ENCODE results near the gene DNAH3. TPM values are rescaled to one million over a fixed set of nuclear protein-coding genes. Genes with fewer than 3 reads are reported as not detected.

The DNAH3 gene
- total RNA-seq, 4 donors from 2014 or later: 0.66 TPM; not detected in 3

DNA sequence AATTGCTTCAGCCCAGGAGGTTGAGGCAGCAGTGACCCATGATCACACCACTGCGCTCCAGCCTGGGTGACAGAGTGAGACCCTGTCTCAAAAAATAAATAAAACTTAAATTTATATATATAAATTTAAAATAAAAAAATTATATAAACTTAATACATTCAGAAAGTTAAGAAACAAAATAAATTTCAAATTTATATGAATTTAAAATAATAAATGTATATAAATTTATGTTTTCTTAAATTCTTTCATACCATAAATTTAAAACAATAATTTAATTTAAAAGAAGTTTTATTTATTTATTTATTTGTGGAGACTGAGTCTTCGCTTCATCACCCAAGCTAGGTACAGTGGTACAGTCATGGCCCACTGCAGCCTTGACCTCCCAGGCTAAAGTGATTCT is 229.8 kb downstream of the DNAH3 start:
- TF ChIP-seq, protein P1, sequence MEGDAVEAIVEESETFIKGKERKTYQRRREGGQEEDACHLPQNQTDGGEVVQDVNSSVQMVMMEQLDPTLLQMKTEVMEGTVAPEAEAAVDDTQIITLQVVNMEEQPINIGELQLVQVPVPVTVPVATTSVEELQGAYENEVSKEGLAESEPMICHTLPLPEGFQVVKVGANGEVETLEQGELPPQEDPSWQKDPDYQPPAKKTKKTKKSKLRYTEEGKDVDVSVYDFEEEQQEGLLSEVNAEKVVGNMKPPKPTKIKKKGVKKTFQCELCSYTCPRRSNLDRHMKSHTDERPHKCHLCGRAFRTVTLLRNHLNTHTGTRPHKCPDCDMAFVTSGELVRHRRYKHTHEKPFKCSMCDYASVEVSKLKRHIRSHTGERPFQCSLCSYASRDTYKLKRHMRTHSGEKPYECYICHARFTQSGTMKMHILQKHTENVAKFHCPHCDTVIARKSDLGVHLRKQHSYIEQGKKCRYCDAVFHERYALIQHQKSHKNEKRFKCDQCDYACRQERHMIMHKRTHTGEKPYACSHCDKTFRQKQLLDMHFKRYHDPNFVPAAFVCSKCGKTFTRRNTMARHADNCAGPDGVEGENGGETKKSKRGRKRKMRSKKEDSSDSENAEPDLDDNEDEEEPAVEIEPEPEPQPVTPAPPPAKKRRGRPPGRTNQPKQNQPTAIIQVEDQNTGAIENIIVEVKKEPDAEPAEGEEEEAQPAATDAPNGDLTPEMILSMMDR (IDR thresholded peaks at IDR 0.05; ENCODE audit: low read depth): no peak

DNA sequence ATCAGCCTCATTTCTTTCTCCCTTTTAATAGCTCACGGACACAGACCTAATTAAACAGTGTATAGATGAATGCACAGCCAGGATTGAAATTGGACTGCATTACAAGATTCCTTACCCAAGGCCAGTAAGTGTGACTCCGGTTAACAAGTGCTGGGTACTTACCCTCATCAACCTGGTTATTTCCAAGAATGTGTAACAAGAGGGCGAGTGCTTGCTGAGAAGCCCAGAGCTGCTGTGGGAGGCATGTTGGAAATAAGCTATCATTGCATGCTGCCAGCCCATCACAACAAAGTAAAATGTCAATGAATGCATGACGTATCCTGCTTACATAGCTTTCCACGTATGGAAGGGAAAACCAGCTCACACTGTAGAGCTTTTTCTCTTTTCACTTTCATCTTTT is 230.6 kb downstream of the DNAH3 start:
- TF ChIP-seq, protein P1 (IDR thresholded peaks at IDR 0.05; ENCODE audit: low read depth): no peak

DNA sequence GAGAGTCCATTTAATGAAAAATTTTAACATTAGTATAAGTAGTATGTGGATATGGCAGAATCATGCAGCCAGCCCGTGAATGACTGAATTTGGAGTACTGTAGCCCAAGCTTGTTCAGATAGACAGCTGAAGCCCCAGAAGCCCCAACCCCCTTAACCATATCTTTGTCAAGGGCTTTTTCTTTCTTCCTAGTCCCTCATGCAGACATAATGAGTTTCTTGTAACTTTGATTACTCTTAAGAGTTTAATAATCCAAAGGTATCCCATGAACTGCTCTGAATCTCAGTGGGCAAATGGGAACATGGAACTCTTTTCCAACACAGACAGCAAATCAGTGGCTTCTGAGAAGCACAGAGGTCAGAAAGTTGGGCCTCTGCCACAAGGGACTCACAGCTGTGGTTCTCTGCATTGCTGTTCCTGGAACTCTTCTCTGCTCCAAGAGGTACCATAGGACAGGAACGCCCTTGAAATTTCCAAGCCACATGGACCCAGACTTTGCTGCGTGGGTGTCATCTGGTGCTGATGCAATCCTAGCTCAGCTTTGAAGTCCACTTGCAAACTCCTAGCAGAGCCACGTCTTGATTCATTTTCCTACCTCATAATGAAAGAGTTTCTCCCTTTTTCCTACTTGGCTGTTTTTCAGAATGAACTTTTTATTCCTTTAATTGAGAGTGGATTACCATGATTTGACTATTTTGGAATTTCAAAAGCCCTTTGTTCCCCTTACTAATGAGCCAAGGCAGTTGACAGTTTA is 232.0 kb downstream of the DNAH3 start:
- TF ChIP-seq, protein P1 (IDR thresholded peaks at IDR 0.05; ENCODE audit: low read depth): no peak

DNA sequence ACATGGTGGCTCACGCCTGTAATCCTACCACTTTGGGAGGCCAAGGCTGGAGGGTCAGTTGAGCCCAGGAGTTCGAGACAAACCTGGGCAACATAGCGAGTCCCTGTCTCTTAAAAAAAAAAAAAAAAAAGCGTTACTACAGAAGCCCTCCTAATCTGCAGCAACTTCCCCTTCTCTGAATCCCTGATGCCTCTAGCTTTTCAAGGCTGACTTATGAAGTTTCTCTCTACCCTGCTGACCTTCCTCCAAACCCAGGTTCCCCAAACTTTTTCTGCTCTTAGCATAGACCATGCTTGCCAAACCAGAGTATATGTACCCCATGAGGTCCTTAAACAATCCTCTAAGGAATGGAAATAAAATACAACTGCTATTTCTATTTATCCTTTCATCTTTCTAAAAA is 233.7 kb downstream of the DNAH3 start:
- TF ChIP-seq, protein P1 (IDR thresholded peaks at IDR 0.05; ENCODE audit: low read depth): no peak

DNA sequence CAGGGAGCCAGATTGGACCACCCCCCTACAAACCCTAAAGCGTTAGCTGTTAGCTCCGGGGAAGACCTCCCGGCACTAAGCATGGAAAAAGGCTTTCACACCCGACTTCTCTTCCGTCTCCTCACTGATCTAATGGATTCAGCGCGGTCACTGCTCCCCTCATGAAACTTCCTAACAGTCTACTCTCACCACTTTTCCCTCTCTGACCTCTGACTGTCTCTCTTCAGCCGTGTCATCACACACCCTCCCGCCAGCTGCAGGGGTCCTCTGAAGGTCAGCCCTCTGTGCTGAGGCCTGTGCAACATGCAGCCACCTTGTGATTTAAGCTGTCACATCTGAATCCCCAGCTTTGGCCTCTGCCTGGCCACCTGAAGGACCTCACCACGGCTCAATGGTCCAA is 234.4 kb downstream of the DNAH3 start:
- TF ChIP-seq, protein P1 (IDR thresholded peaks at IDR 0.05; ENCODE audit: low read depth): no peak

DNA sequence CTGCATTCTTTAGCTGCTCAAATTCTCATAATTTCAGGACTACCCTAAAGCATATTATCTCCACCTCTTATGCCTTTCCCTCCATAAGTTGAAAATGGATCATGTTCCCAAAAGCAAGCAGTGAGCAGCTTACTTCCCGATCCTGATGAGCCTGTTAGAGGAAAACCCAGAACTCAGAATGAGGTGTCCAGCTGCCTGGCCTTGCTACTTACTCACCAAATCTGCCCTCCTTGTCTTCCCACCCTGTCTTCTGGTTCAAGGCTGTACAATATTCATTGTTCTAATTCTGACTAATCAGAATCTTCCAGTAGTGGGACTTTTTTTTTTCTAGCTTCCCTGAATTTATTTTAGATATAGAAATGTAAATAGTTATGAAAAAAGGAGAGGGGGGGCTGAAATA is 239.3 kb downstream of the DNAH3 start:
- TF ChIP-seq, protein P1 (IDR thresholded peaks at IDR 0.05; ENCODE audit: low read depth): no peak

DNA sequence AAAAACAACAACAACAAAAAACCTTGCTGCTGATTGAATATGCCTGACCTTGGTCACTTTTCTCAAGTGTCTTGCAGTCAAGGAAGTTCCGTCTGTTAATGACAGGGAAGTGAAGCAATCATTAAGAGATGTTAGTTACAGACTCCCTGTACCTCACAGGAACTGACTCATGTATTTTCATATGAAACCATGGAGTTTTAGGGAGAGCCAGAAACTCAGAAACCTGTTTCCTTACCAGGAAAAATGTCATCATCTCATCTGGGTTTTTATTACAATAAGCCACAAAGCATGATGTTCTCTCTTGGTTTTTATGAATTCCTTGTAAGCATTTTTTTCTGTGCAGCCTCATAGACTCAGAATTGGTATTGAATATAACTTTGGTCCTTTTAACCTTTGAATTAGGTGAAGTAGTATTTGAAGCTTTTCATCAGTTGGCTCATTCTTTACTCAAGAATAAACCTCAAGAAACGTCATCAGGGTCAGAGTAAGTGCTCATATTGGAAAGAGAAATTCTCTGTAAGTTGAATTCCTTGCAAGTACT is 239.8 kb downstream of the DNAH3 start:
- TF ChIP-seq, protein P1 (IDR thresholded peaks at IDR 0.05; ENCODE audit: low read depth): no peak
